AG09319 (cell line): ENCODE measurements around the gene BCL6.

Experiments
- DNase-seq: peaks from one replicate; pipeline ENCODE4 v3.0.0-alpha.2; 2010; ENCODE audit warnings: low read depth; ENCODE audit errors: extremely low read depth
- CTCF ChIP-seq: IDR thresholded peaks from 2 replicates; pipeline ENCODE4 v1.5.1; 2011; ENCODE audit warnings: low read depth, mild to moderate bottlenecking, inconsistent platforms, low read length, moderate library complexity

The BCL6 gene

GRCh38 chr3:187746442-187747281, 1.4 kb upstream of the BCL6 start:
- no peak for TF ChIP-seq CTCF
- DNase-seq: no peak

GRCh38 chr3:187746059-187746441, 782 bp upstream of the BCL6 start:
- no peak for TF ChIP-seq CTCF
- no peak for DNase-seq

- TF ChIP-seq CTCF: no peak
- DNase-seq: no peak
Measured at GRCh38 chr3:187744169-187745151, 808 bp downstream of the BCL6 start.

GRCh38 chr3:187743195-187744141, 1.8 kb downstream of the BCL6 start:
- DNase-seq: no peak
- TF ChIP-seq CTCF: no peak

GRCh38 chr3:187742351-187743171, 2.7 kb downstream of the BCL6 start:
- DNase-seq: no peak
- no peak for TF ChIP-seq CTCF
